Measurements from ENCODE around the gene FBF1.

DNA sequence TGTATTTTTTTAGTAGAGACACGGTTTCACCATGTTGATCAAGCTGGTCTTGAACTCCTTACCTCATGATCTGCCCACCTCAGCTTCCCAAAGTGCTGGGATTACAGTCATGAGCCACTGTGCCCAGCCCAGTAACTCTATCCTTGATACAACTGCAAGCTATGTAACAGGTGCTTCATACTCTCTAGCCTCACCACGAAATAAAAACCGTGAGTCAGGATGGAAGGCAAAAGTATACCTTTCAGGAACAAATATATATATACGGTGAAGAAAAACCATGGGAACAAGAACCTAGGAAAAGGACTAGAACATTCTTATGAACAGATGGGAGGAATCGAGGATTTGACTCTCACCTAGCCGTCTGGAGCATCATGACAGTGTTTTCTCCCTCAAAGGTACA is 9.6 kb upstream of the FBF1 start:
- TF ChIP-seq, protein P1, sequence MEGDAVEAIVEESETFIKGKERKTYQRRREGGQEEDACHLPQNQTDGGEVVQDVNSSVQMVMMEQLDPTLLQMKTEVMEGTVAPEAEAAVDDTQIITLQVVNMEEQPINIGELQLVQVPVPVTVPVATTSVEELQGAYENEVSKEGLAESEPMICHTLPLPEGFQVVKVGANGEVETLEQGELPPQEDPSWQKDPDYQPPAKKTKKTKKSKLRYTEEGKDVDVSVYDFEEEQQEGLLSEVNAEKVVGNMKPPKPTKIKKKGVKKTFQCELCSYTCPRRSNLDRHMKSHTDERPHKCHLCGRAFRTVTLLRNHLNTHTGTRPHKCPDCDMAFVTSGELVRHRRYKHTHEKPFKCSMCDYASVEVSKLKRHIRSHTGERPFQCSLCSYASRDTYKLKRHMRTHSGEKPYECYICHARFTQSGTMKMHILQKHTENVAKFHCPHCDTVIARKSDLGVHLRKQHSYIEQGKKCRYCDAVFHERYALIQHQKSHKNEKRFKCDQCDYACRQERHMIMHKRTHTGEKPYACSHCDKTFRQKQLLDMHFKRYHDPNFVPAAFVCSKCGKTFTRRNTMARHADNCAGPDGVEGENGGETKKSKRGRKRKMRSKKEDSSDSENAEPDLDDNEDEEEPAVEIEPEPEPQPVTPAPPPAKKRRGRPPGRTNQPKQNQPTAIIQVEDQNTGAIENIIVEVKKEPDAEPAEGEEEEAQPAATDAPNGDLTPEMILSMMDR (IDR thresholded peaks at IDR 0.05 in 4 of 5, conservative IDR thresholded peaks at IDR 0.05 in 1 of 5), result no peak
- TF ChIP-seq POLR2A (IDR thresholded peaks at IDR 0.05), result no peak
